Measurements from ENCODE around the gene PRELID2.

DNA sequence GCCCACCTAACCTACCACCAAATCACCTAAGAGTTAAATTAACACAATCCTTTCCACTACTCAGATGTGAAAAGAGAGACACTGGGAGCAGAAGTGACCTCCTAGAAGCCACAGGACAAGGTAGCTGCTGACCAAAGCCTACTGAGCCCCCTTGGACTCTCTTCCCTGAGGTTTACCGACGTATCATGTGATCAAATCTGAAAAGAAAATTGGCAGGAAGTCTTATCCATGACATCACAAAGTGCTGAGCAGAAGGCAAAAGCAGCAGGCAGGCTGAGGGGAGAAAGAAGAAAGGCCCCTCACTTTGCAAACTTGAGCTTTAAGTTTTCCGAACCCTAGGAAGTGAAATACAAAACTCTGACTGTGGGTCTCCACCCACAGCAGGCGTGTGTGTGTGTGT is 11.1 kb downstream of the PRELID2 start:
- TF ChIP-seq, protein P1, sequence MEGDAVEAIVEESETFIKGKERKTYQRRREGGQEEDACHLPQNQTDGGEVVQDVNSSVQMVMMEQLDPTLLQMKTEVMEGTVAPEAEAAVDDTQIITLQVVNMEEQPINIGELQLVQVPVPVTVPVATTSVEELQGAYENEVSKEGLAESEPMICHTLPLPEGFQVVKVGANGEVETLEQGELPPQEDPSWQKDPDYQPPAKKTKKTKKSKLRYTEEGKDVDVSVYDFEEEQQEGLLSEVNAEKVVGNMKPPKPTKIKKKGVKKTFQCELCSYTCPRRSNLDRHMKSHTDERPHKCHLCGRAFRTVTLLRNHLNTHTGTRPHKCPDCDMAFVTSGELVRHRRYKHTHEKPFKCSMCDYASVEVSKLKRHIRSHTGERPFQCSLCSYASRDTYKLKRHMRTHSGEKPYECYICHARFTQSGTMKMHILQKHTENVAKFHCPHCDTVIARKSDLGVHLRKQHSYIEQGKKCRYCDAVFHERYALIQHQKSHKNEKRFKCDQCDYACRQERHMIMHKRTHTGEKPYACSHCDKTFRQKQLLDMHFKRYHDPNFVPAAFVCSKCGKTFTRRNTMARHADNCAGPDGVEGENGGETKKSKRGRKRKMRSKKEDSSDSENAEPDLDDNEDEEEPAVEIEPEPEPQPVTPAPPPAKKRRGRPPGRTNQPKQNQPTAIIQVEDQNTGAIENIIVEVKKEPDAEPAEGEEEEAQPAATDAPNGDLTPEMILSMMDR (IDR thresholded peaks at IDR 0.05 in 4 of 5, conservative IDR thresholded peaks at IDR 0.05 in 1 of 5) = no peak
- no peak for TF ChIP-seq POLR2A (IDR thresholded peaks at IDR 0.05)
